ENCODE results near the gene RB1.

The RB1 gene

DNA sequence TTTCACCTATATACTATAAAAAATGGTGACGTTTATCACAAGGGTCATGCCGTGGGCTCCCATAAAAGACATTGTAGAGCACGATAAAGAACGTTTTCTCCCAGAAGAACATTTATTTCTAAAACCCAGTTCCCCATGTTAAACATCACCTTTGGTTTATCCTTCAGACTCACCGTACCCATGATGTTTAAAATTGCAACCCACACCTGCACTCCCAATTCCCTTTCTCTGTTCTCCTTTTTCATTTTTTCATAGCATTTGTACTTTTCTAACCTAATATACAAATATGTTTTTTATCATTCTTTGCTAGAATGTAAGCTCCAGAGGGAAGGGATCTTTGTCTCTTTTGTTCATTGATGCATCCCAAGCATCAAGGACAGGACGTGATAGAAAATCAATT lies 227.3 kb downstream of the RB1 start:
- no peak overlapping the region for H3K4me3 ChIP-seq (ENCODE audit: low read depth, low read length)
- DNase-seq (ENCODE audit: low read depth, low spot score) = no peak
- ChIA-PET POLR2A (no interaction called here), CTCF (no interaction called here)
- TF ChIP-seq, protein P1, sequence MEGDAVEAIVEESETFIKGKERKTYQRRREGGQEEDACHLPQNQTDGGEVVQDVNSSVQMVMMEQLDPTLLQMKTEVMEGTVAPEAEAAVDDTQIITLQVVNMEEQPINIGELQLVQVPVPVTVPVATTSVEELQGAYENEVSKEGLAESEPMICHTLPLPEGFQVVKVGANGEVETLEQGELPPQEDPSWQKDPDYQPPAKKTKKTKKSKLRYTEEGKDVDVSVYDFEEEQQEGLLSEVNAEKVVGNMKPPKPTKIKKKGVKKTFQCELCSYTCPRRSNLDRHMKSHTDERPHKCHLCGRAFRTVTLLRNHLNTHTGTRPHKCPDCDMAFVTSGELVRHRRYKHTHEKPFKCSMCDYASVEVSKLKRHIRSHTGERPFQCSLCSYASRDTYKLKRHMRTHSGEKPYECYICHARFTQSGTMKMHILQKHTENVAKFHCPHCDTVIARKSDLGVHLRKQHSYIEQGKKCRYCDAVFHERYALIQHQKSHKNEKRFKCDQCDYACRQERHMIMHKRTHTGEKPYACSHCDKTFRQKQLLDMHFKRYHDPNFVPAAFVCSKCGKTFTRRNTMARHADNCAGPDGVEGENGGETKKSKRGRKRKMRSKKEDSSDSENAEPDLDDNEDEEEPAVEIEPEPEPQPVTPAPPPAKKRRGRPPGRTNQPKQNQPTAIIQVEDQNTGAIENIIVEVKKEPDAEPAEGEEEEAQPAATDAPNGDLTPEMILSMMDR (IDR thresholded peaks at IDR 0.05; ENCODE audit: insufficient read depth, low read length, missing control alignments) = no peak
